MCF 10A (cell line): ENCODE measurements around the gene KLHL3. TPM values are rescaled to one million over a fixed set of nuclear protein-coding genes. Genes with fewer than 3 reads are reported as not detected.
A peak's percentile ranks its signal among the peaks of the same experiment; 100 is the strongest.

ENCODE experiments used
- BruUV-seq: library from RNA; stranded (reverse); fragments of 400-500 nt; replicated peaks from 2 replicates; lab custom pipeline; 2021; lab: Mats Ljungman, UMichigan
- CTCF ChIA-PET: fragments of 300-600 bp; sonication (Branson Sonifier 250); formaldehyde crosslinking; extraction: SDS; loops from one replicate; lab custom pipeline; 2021; ENCODE audit warnings: antibody characterized with exemption, inconsistent platforms; lab: Yijun Ruan, JAX
- POLR2A ChIA-PET: fragments of 300-600, 350-650 bp; sonication (Branson Sonifier 250); formaldehyde crosslinking; extraction: SDS; loops from one replicate; lab custom pipeline; 2020; ENCODE audit warnings: antibody characterized with exemption, inconsistent platforms; lab: Yijun Ruan, JAX
- DNase-seq: peaks from one replicate; pipeline ENCODE4 v3.0.0-alpha.2; 2018; ENCODE audit not compliant: unreplicated experiment
- H3K27ac Mint-ChIP-seq: one replicate; pipeline ENCODE4 v1.8.0; 2022; ENCODE audit warnings: mild to moderate bottlenecking, low read depth, mixed read lengths; ENCODE audit not compliant: unreplicated experiment
- H3K27me3 Mint-ChIP-seq: one replicate; pipeline ENCODE4 v1.8.0; 2022; ENCODE audit warnings: mixed read lengths; ENCODE audit not compliant: insufficient read depth, unreplicated experiment
- H3K36me3 Mint-ChIP-seq: one replicate; pipeline ENCODE4 v1.8.0; 2022; ENCODE audit warnings: mild to moderate bottlenecking, moderate library complexity, mixed read lengths; ENCODE audit not compliant: insufficient read depth, unreplicated experiment
- H3K4me1 Mint-ChIP-seq: one replicate; pipeline ENCODE4 v1.8.0; 2022; ENCODE audit warnings: mixed read lengths; ENCODE audit not compliant: insufficient read depth, unreplicated experiment
- H3K4me3 Mint-ChIP-seq: one replicate; pipeline ENCODE4 v1.8.0; 2022; ENCODE audit warnings: mild to moderate bottlenecking, moderate library complexity, mixed read lengths; ENCODE audit not compliant: unreplicated experiment
- H3K9me3 Mint-ChIP-seq: one replicate; pipeline ENCODE4 v1.8.0; 2022; ENCODE audit warnings: mixed read lengths; ENCODE audit not compliant: unreplicated experiment
- CTCF ChIP-seq: fragments of 200-600 bp; IDR thresholded peaks from one replicate; pipeline ENCODE4 v1.8.0; 2022; ENCODE audit warnings: antibody characterized with exemption, mild to moderate bottlenecking; ENCODE audit not compliant: unreplicated experiment
- intact Hi-C: fragments of 100-400 bp; cut with micrococcal nuclease; formaldehyde crosslinking; loops from 2 replicates; pipeline ENCODE4 v1.14.1; 2022
- total RNA-seq: library from RNA; stranded (reverse); gene quantifications from 2 replicates; pipeline ENCODE4 v1.2.3, GENCODE V29; 2022

KLHL3 gene
- total RNA-seq, 1 experiment from 2014 or later = 0.49 TPM

GRCh38 chr5:137752905-137753690 lies 17.2 kb upstream of the KLHL3 start:
- H3K4me3 Mint-ChIP-seq = peak overlapping the region; percentile 87
- H3K4me1 Mint-ChIP-seq = peaks cover 16% of the 10 kb centered on the region
- peak overlapping the region; percentile 99 for H3K27ac Mint-ChIP-seq
- no peak for TF ChIP-seq CTCF
- ChIA-PET POLR2A (interaction anchor here (0.6 to 4.3 kb wide), 26 partner anchors 9 to 1804 kb away, joined by 3 to 53 read pairs (median 4); partner anchors contain the start of genes BRD8, FAM13B and NME5), CTCF (interaction anchor here (0.6 to 2.2 kb wide), 21 partner anchors 9 to 424 kb away, joined by 3 to 31 read pairs (median 4); no protein-coding TSS in a partner anchor)
- DNase-seq = peak; percentile 47
- H3K9me3 Mint-ChIP-seq = no peaks in the 10 kb centered on the region
- intact Hi-C loops = loop anchor here (1.0 to 5.0 kb wide), 3 partner anchors 69 to 584 kb away; partner anchors contain the start of genes FAM13B and FAM53C
- peaks cover 39% of the 10 kb centered on the region for H3K36me3 Mint-ChIP-seq
- no TSS peak for BruUV-seq
- H3K27me3 Mint-ChIP-seq = no peaks in the 10 kb centered on the region

DNA sequence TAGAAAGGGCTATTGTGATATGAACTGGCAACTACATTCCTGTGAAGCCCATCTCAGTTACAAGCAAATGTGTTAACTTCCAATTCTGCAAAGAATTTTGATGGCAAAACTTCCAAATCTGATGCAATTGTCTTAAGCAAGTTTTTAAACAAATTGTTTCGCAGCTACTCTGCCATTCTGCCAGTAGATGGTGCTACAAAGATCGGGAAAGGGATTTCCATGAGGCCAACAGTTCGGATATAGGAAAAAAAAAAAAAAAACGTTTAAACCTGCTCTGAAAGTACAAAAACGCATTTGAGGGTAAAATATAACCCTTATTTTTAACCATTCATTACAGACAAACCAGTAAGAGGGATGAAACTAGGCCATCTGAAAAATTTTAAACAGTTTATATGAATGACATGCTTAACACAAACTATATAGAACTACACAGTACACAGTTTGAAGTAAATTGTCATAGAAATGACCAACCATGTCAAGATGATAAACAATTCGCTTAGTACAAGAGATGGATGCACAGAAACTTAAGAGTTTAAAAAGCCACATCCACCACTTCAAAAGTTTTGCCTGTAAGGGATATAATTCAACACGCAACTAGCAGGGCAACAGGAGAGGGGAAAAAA lies 16.1 kb upstream of the KLHL3 start:
- TF ChIP-seq CTCF = peak; percentile 84
- Mint-ChIP-seq H3K4me3 (peak overlapping the region; percentile 87), H3K27me3 (no peaks in the 10 kb centered on the region), H3K27ac (peak overlapping the region; percentile 99), H3K9me3 (no peaks in the 10 kb centered on the region), H3K4me1 (peaks cover 15% of the 10 kb centered on the region), H3K36me3 (peaks cover 39% of the 10 kb centered on the region)
- DNase-seq = peak; percentile 86
- intact Hi-C loops = loop anchor here (1.0 to 5.0 kb wide), 3 partner anchors 70 to 585 kb away; partner anchors contain the start of genes FAM13B and FAM53C
- no TSS peak for BruUV-seq
- ChIA-PET POLR2A (interaction anchor here (0.6 to 1.5 kb wide), 11 partner anchors 10 to 281 kb away, joined by 3 to 10 read pairs (median 3); partner anchors contain the start of gene FAM13B), CTCF (interaction anchor here (0.7 to 16.9 kb wide), 26 partner anchors 8 to 1613 kb away, joined by 3 to 690 read pairs (median 5); partner anchors contain the start of gene KLHL3)

DNA sequence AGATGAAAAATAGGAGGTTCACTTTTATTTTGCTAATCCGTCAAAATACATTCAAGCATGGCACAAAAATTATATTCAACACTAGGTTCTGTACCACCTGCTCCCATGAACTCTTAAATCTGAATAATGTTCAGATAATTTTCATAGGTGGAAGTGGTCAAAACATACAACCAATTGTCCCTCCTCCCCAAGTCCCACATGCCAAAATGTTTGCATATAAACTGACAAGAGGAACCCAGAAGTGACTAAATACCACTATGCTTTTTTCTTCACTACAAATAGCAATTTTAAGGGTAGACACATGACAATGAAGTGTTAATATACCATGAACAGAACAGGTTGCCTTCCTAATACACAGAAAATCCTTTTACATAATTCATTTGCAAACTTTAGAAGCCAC lies 14.5 kb upstream of the KLHL3 start:
- POLR2A ChIA-PET = interaction anchor here (1.5 kb wide), 1 partner anchor 8 kb away, joined by 5 read pairs; no protein-coding TSS in a partner anchor
- H3K4me3 Mint-ChIP-seq = peak overlapping the region; percentile 32

More for the DNA sequence above, 14.5 kb upstream of the KLHL3 start:
- peaks cover 39% of the 10 kb centered on the region for H3K36me3 Mint-ChIP-seq
- no peaks in the 10 kb centered on the region for H3K27me3 Mint-ChIP-seq
- H3K9me3 Mint-ChIP-seq = no peaks in the 10 kb centered on the region
- peaks cover 15% of the 10 kb centered on the region for H3K4me1 Mint-ChIP-seq
- intact Hi-C loops = loop anchor here (5.0 kb wide), 2 partner anchors 282 to 587 kb away; partner anchors contain the start of genes FAM13B and FAM53C
- CTCF ChIA-PET = interaction anchor here (0.6 to 16.9 kb wide), 9 partner anchors 9 to 319 kb away, joined by 3 to 690 read pairs (median 6); no protein-coding TSS in a partner anchor
- no peak for TF ChIP-seq CTCF
- no TSS peak for BruUV-seq
- no peak for DNase-seq
- H3K27ac Mint-ChIP-seq = no peak overlapping the region
